Panc1 (cell line): ENCODE measurements around the gene MTHFD1L.

Source experiments
- POLR2AphosphoS5 ChIP-seq: IDR thresholded peaks from 2 replicates; pipeline ENCODE4 v1.6.1; 2012; ENCODE audit warnings: mild to moderate bottlenecking, low read depth, low read length, moderate library complexity
- SIN3A ChIP-seq: IDR thresholded peaks from 2 replicates; pipeline ENCODE4 v1.6.1; 2012; ENCODE audit warnings: low read depth, mild to moderate bottlenecking, low read length, moderate library complexity, borderline replicate concordance; ENCODE audit not compliant: insufficient read depth
- TF ChIP-seq, protein P1 (sequence below): fragments of 450-650 bp; IDR thresholded peaks from 2 replicates; pipeline ENCODE4 v1.5.1; 2017; ENCODE audit warnings: mild to moderate bottlenecking
- TF ChIP-seq, protein P2 (sequence below), 2 experiments: IDR thresholded peaks; 2 replicates each; pipeline ENCODE4 v1.6.1; 2011 to 2012; ENCODE audit warnings: low read depth in 2 of 2, control low read depth in 1 of 2, low read length in 1 of 2, mild to moderate bottlenecking in 1 of 2, moderate library complexity in 1 of 2; ENCODE audit not compliant: insufficient read depth in 1 of 2

DNA sequence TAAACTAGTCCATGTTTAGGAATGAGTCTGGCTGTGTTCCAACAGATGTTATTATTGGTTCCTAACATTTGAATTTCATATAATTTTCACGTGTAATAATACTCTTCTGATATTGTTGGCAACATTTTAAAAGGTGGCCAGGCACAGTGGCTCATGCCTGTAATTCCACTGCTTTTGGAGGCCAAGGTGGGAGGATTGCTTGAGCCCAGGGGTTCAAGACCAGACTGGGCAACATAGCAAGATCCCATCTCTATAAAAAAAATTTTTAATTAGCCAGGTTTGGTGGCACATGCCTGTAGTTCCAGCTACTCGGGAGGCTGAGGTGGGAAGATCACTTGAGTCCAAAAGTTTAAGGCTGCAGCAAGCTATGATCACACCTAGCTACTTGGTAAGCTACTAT is 116.2 kb downstream of the MTHFD1L start:
- TF ChIP-seq, protein P1, sequence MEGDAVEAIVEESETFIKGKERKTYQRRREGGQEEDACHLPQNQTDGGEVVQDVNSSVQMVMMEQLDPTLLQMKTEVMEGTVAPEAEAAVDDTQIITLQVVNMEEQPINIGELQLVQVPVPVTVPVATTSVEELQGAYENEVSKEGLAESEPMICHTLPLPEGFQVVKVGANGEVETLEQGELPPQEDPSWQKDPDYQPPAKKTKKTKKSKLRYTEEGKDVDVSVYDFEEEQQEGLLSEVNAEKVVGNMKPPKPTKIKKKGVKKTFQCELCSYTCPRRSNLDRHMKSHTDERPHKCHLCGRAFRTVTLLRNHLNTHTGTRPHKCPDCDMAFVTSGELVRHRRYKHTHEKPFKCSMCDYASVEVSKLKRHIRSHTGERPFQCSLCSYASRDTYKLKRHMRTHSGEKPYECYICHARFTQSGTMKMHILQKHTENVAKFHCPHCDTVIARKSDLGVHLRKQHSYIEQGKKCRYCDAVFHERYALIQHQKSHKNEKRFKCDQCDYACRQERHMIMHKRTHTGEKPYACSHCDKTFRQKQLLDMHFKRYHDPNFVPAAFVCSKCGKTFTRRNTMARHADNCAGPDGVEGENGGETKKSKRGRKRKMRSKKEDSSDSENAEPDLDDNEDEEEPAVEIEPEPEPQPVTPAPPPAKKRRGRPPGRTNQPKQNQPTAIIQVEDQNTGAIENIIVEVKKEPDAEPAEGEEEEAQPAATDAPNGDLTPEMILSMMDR, result no peak
- no peak for TF ChIP-seq POLR2AphosphoS5
- TF ChIP-seq, protein P2, sequence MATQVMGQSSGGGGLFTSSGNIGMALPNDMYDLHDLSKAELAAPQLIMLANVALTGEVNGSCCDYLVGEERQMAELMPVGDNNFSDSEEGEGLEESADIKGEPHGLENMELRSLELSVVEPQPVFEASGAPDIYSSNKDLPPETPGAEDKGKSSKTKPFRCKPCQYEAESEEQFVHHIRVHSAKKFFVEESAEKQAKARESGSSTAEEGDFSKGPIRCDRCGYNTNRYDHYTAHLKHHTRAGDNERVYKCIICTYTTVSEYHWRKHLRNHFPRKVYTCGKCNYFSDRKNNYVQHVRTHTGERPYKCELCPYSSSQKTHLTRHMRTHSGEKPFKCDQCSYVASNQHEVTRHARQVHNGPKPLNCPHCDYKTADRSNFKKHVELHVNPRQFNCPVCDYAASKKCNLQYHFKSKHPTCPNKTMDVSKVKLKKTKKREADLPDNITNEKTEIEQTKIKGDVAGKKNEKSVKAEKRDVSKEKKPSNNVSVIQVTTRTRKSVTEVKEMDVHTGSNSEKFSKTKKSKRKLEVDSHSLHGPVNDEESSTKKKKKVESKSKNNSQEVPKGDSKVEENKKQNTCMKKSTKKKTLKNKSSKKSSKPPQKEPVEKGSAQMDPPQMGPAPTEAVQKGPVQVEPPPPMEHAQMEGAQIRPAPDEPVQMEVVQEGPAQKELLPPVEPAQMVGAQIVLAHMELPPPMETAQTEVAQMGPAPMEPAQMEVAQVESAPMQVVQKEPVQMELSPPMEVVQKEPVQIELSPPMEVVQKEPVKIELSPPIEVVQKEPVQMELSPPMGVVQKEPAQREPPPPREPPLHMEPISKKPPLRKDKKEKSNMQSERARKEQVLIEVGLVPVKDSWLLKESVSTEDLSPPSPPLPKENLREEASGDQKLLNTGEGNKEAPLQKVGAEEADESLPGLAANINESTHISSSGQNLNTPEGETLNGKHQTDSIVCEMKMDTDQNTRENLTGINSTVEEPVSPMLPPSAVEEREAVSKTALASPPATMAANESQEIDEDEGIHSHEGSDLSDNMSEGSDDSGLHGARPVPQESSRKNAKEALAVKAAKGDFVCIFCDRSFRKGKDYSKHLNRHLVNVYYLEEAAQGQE (IDR thresholded peaks at IDR 0.05; ENCODE audit: insufficient read depth in 1 of 2, low read depth in 2 of 2, low read length in 1 of 2), result no peak
- TF ChIP-seq SIN3A, result no peak
